Hindlimb muscle (tissue), 1 donor: ENCODE results near the gene HBG1. TPM values are rescaled to one million over a fixed set of nuclear protein-coding genes. Genes with fewer than 3 reads are reported as not detected.
"Not testable (repeated sequence)": the region's sequence is repeated elsewhere in the genome, so short reads cannot be mapped to it uniquely, and the experiment has no call there.

Experiments
- DNase-seq: peaks from one replicate; pipeline ENCODE4 v3.0.0-alpha.2; 2013
- polyA plus RNA-seq: library from polyadenylated mRNA; unstranded; fragments of 120-200 nt; gene quantifications from one replicate; pipeline ENCODE4 v1.2.1, GENCODE V29; 2013; ENCODE audit not compliant: insufficient read length

The HBG1 gene
- polyA plus RNA-seq, 1 donor = 7.3 TPM

DNA sequence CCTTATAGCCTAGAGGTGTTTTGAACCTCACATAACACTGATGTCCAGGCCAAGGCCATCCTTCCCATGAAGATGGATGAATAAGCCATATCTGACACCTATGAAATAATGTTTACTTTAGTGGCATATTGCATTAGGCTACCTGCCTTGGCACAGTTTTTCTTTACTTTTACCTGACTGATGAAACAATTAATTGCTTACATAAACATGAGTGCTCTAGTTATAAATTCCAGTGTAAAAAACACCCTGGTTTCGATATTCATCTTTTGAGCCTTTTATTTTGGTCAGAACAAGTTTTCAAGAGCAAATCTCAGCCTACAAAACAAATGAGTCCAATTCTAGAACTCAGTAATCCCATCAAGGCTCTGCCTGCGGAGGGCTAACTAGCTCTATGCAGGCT lies 27.0 kb upstream of the HBG1 start:
- no peak for DNase-seq

- DNase-seq = no peak
These were observed 25.9 kb upstream of the HBG1 start for GRCh38 chr11:5275369-5276110.

- no peak for DNase-seq
These were observed 24.7 kb upstream of the HBG1 start for GRCh38 chr11:5274395-5274794.

DNA sequence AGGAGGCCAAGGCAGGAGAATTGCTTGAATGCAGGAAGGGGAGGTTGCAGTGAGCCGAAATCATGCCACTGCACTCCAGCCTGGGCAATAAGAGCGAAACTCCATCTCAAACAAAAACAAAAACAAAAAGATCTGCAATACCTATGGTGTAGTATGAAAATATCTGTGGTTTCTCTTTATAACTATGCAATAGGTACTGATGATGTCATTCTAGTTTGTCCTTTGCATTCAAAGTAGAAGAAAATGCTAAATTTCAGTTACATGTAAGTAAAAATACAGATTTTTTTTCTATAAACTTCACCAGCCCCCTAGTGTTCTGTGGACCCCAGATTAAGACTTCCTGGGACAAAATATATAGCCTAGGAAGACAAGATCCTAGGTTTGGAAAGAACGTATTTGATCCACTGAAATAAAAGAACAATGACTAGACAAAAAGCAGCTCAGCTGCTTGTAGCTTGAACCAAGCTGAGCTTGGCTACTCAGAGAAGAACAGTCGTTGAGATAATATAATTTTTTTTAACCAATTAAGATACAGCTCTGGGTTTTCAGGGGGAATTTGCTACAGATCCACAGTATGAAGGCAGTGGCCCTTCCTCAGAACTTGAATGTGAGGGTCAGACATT lies 22.8 kb upstream of the HBG1 start:
- DNase-seq = no peak

DNA sequence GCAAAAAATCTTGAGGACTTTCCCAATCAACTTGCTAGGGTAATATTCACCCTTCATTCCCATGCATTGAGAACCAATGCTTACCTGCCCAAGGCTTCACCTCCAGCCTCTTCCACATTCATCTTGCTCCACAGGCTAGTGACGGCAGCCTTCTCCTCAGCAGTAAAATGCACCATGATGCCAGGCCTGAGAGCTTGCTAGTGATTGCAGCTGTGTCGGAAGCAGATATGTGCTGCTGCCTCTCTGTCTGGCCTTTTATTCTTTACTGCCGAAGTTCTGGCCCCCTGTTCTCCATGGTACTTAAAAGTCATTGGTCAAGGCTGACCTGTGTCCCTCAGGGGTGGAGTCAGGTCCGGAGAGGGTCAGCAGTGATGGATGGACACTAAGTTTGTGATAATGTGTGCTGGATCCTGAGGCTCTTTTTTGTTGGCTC lies 20.1 kb upstream of the HBG1 start, which contains the start of gene HBE1:
Gene HBE1 (minus strand): TSS at position 231 of the 433 bp plus-strand sequence. CDS start 55 bp downstream, at position 176.
- DNase-seq = no peak

- DNase-seq = no peak
These were observed 17.4 kb upstream of the HBG1 start for GRCh38 chr11:5267033-5267563.

DNA sequence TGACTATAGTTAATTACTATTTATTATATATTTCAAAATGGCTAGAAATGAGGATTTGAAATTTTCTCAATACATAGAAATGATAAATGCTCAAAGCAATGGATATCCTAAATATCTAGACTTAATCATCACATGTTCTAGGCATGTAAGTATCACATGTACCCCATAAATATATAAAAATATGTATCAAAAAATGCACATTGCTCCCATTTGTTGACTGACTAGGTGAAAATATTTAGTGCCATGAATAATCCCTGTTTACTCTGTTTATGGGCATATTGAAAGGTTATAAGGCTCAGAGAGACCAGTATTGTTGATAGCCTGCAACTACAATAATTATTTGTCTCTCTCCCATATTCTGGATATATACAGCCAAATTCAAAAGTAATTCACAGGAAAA lies 17.0 kb upstream of the HBG1 start:
- no peak for DNase-seq

DNA sequence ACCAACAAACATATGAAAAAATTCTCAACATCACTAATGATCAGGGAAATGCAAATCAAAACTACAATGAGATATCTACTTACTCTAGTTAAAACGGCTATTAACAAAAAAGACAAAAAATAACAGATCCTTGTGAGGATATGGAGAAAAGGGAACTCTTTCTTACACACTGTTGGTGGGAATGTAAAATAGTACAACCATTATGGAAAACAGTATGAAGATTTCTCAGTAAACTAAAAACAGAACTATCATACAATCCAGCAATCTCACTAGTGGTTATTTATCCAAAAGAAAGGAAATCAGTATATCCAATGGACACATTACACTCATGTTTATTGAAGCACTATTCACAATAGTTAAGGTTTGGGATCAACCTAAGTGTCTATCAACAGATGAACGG lies 16.2 kb upstream of the HBG1 start:
- no peak for DNase-seq

DNA sequence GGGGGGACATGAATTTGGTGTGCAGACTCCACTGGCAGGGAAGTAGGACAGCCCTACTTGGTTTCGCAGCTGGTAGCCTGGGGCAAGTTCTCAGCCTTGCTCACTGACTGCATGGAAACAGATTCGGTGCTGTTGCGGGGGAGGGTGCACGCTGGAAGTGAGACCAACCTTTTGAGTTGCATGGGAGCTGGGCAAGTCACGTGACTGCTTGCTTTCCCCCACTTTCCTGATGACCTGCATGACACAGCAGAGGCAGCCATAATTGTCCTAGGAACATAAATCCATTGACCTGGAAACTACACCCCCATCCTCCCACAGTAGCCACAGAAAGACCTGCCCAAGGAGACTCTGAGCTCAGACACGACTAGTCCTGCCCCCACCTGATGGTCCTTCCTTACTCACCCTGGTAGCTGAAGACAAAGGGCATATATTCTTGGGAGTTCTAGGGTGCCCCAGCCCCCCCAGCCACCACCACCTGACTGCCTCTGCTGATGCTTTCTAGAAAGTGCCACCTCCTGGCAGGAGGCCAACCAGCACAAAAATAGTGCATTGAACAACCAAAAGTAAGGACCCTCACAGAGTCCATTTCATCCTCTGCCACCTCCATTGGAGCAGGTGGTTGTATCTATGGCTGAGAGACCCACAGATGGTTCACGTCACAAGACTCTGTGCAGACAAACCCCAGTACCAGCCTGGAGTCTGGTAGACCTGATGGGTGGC lies 9.0 kb upstream of the HBG1 start:
- DNase-seq = no peak

DNA sequence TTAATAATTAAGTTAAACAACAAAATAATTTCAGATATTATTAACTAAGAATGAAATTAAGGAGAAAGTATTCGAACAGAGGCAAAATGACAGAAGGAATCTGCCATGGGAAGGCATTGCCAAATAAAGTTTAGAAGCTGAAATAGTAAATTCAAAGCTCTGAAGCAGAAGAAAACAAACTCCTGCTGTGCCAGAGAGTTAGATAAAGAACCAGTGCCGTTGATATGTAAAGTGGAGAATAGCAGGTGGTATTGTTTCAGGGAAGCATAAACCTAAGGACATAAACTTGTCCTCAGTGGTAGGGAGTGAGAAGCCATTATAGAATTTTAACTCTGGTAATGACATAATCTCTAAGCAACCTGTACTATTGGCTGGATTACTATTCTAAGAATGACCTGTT lies 7.6 kb upstream of the HBG1 start:
- DNase-seq = no peak

DNA sequence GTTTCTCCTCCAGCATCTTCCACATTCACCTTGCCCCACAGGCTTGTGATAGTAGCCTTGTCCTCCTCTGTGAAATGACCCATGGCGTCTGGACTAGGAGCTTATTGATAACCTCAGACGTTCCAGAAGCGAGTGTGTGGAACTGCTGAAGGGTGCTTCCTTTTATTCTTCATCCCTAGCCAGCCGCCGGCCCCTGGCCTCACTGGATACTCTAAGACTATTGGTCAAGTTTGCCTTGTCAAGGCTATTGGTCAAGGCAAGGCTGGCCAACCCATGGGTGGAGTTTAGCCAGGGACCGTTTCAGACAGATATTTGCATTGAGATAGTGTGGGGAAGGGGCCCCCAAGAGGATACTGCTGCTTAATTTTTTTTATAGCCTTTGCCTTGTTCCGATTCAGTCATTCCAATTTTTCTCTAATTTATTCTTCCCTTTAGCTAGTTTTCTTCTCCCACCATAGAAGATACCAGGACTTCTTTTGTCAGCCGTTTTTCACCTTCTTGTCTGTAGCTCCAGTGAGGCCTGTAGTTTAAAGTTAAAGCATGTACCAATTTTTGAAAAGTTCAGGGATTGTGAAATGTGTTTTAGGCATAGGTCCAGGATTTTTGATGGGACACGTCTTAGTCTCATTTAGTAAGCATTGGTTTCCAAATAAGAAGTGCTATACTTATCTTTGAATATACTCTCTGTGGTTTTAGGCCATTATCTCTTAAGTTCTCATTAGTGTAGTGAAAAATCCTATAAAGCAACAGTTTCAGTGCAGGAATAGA lies 5.2 kb upstream of the HBG1 start, which contains the start of gene HBG2:
Gene HBG2 (minus strand): TSS at position 136 of the 768 bp plus-strand sequence. CDS start 53 bp downstream, at position 83.
- DNase-seq = not testable (repeated sequence)

GRCh38 chr11:5254023-5254422 lies 4.4 kb upstream of the HBG1 start:
- not testable (repeated sequence) for DNase-seq

GRCh38 chr11:5253440-5253839 lies 3.8 kb upstream of the HBG1 start:
- not testable (repeated sequence) for DNase-seq

GRCh38 chr11:5252919-5253265 lies 3.2 kb upstream of the HBG1 start:
- no peak for DNase-seq

DNA sequence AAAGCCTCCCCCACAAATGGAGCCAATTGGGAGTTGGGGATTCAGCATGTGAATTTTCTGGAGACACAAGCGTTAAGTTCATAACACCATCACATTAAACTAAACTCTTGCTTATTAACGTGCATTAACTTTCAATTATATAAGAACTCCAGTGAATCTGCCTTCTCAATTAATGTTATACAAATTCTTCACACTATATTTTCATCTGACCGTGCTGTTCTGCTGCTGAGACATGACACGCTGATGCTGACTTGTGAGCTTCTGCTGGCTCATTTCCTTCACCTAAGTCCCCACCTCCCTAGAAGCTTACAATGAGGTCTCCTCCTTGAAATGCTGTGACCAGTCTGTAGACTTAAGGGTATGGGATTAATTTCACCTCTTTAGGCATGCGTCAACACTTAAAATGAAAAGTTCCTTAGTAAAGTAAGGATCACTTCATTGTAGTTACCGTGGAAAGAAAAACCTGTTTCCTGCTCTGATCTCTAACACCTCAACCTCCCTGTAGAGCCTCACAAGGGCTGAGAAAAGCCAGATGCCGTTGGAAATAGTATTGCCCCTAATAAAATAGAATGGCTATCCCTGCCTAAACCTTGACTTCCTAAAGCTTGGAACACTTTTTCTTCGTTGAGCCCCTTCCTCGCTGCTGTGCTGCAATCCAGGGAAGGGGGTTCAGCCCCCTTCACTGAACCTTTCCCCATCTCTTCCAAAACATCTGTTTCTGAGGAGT lies 2.7 kb upstream of the HBG1 start:
- no peak for DNase-seq

- no peak for DNase-seq
These were observed 2.1 kb upstream of the HBG1 start for GRCh38 chr11:5251746-5252145.

- DNase-seq = no peak
These were observed 1.0 kb upstream of the HBG1 start for GRCh38 chr11:5250543-5251204.

GRCh38 chr11:5248498-5248897 lies 1.2 kb downstream of the HBG1 start:
- DNase-seq = not testable (repeated sequence)

- DNase-seq = no peak
These were observed 2.0 kb downstream of the HBG1 start for GRCh38 chr11:5247472-5248192.

- DNase-seq = no peak
These were observed 2.7 kb downstream of the HBG1 start for GRCh38 chr11:5246772-5247471.
